HepG2 (cell line): Measurements from ENCODE around the gene HSF2BP. TPM values are rescaled to one million over a fixed set of nuclear protein-coding genes. Genes with fewer than 3 reads are reported as not detected.

ENCODE experiments used
- BORCS8-MEF2B ChIP-seq: sonication (generic); formaldehyde crosslinking; IDR thresholded peaks from 2 replicates; pipeline ENCODE4 v1.8.0; 2022; ENCODE audit warnings: mild to moderate bottlenecking, missing genetic modification reagents
- CENPT ChIP-seq: sonication (generic); formaldehyde crosslinking; IDR thresholded peaks from 2 replicates; pipeline ENCODE4 v1.8.0; 2022; ENCODE audit warnings: low read depth, mild to moderate bottlenecking, moderate library complexity, missing genetic modification reagents
- FOXK2 ChIP-seq: fragments of 450-650 bp; IDR thresholded peaks from 2 replicates; pipeline ENCODE4 v1.6.1; 2016
- NR2F2 ChIP-seq: IDR thresholded peaks from 2 replicates; pipeline ENCODE4 v1.6.1; 2012; ENCODE audit warnings: low read depth, inconsistent platforms, borderline replicate concordance
- SRSF4 ChIP-seq: fragments of 200-400 bp; formaldehyde crosslinking; IDR thresholded peaks from one replicate; pipeline ENCODE4 v1.6.1; 2018; ENCODE audit warnings: mild to moderate bottlenecking, low read depth, low read length, moderate library complexity; ENCODE audit not compliant: poor library complexity, severe bottlenecking
- ZBTB38 ChIP-seq: sonication (generic); formaldehyde crosslinking; IDR thresholded peaks from 2 replicates; pipeline ENCODE4 v1.5.1; 2020; ENCODE audit warnings: mild to moderate bottlenecking, missing genetic modification reagents
- ZFX ChIP-seq: sonication (generic); formaldehyde crosslinking; IDR thresholded peaks from 2 replicates; pipeline ENCODE4 v1.4.0; 2020; ENCODE audit warnings: mild to moderate bottlenecking, low read depth, missing genetic modification reagents, moderate library complexity
- ZNF660 ChIP-seq: sonication (generic); formaldehyde crosslinking; IDR thresholded peaks from 2 replicates; pipeline ENCODE4 v1.5.1; 2020; ENCODE audit warnings: mild to moderate bottlenecking, low read depth, missing genetic modification reagents, borderline replicate concordance
- ZNF891 ChIP-seq: sonication (generic); formaldehyde crosslinking; IDR thresholded peaks from 2 replicates; pipeline ENCODE4 v1.5.0; 2020; ENCODE audit warnings: mild to moderate bottlenecking, missing genetic modification reagents
- ZSCAN25 ChIP-seq: sonication (generic); formaldehyde crosslinking; IDR thresholded peaks from 2 replicates; pipeline ENCODE4 v1.8.0; 2022; ENCODE audit warnings: mild to moderate bottlenecking, missing genetic modification reagents
- polyA plus RNA-seq, 8 experiments: library from polyadenylated mRNA; depleted of rRNA in 3 of 8; stranded (reverse) in 7 of 8; unstranded in 1 of 8; fragments of >200 nt; fragmentation: Illumina TruSeq in 4 of 8; extraction: Trizol in 4 of 8; gene quantifications; 2 replicates each; pipeline versions ENCODE4 v1.2.1 to v1.2.3, GENCODE V29; 2011 to 2016; ENCODE audit warnings: low read depth in 4 of 8, missing spikeins in 1 of 8, mixed read lengths in 1 of 8; ENCODE audit not compliant: insufficient read depth in 1 of 8
- total RNA-seq, 5 experiments: library from RNA; depleted of rRNA; stranded (reverse); fragments of >200 nt; fragmentation: Illumina TruSeq; extraction: Trizol; gene quantifications; 2 replicates each; pipeline ENCODE4 v1.2.3, GENCODE V29; 2016; ENCODE audit warnings: low read depth in 1 of 5
- TF ChIP-seq, protein P1 (sequence below), 2 experiments: fragments of 450-650 bp in 1 of 2; sonication (generic) in 1 of 2; formaldehyde crosslinking in 1 of 2; IDR thresholded peaks; 2 replicates each; pipeline versions ENCODE4 v1.6.1 to v1.8.0; 2016 to 2022; ENCODE audit warnings: antibody characterized with exemption in 1 of 2, mild to moderate bottlenecking in 1 of 2, missing genetic modification reagents in 1 of 2

Gene HSF2BP
- total and polyA plus RNA-seq, 2 of the 13 experiments (the other 11 are each of a cell fraction or from before 2014, with no cell fraction given): 0.67 to 2.2 TPM

DNA sequence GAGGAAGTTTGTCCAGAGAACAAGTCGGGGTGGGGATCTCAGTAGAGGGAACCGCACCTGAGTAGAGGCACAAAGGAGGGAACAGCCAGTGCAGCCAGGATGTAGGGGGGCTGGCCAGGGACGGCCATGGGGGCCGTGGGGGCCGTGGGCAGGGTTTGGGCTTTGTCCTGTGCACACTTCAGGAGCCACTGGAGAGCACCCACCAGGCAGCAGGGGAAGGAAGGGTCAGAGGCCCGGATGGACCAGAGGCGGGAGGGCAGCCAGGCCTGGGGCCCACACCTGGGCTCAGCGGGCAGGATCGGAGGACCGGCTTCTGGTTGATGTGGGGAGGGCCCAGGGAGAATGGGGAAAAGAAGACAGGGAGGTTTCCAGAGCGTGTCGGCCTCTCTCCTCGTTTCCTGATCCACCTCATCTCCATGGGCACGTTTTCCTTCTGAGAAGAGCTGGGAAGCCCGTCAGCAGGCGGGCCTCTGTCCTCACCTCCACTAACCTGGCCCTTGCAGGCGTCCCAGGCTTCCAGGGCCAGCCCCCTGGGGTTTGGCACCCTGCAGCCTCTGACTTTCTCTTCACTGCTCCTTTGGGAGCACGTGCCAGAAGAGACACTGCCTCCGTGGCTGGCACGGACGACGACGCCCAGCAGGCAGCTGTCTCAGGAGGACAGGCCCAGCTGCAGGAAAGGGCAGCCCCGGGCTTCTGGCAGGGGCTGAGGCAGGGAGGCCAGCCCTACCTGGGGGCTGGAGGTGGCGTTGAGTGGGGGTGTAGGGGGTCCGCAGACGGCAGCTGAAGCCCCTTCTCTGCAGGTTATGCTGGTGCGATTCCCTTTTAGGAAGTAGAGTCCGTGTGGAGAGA, 42.9 kb upstream of the HSF2BP start (continued):
- TF ChIP-seq, protein P1, sequence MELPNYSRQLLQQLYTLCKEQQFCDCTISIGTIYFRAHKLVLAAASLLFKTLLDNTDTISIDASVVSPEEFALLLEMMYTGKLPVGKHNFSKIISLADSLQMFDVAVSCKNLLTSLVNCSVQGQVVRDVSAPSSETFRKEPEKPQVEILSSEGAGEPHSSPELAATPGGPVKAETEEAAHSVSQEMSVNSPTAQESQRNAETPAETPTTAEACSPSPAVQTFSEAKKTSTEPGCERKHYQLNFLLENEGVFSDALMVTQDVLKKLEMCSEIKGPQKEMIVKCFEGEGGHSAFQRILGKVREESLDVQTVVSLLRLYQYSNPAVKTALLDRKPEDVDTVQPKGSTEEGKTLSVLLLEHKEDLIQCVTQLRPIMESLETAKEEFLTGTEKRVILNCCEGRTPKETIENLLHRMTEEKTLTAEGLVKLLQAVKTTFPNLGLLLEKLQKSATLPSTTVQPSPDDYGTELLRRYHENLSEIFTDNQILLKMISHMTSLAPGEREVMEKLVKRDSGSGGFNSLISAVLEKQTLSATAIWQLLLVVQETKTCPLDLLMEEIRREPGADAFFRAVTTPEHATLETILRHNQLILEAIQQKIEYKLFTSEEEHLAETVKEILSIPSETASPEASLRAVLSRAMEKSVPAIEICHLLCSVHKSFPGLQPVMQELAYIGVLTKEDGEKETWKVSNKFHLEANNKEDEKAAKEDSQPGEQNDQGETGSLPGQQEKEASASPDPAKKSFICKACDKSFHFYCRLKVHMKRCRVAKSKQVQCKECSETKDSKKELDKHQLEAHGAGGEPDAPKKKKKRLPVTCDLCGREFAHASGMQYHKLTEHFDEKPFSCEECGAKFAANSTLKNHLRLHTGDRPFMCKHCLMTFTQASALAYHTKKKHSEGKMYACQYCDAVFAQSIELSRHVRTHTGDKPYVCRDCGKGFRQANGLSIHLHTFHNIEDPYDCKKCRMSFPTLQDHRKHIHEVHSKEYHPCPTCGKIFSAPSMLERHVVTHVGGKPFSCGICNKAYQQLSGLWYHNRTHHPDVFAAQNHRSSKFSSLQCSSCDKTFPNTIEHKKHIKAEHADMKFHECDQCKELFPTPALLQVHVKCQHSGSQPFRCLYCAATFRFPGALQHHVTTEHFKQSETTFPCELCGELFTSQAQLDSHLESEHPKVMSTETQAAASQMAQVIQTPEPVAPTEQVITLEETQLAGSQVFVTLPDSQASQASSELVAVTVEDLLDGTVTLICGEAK (IDR thresholded peaks at IDR 0.05): no peak
- TF ChIP-seq, protein P1 (CRISPR knock-in tag; IDR thresholded peaks at IDR 0.05): 0 out of 2 replicates have a peak, but pooled peaks have one; percentile 1
- TF ChIP-seq ZBTB38 (CRISPR knock-in tag) (peak; percentile 96), ZFX (0 out of 2 replicates have a peak, but pooled peaks have one; percentile 15), FOXK2 (no peak), ZNF660 (CRISPR knock-in tag) (no peak), NR2F2 (no peak), ZNF891 (CRISPR knock-in tag) (0 out of 2 replicates have a peak, but pooled peaks have one; percentile 5), ZSCAN25 (CRISPR knock-in tag) (no peak), BORCS8-MEF2B (CRISPR knock-in tag) (no peak), CENPT (CRISPR knock-in tag) (no peak), SRSF4 (no peak)
- TF ChIP-seq, all 625 proteins: peak for 7
